Measurements from ENCODE around the gene ROBO1.
A peak's percentile ranks its signal among the peaks of the same experiment; 100 is the strongest.

Gene ROBO1

GRCh38 chr3:78976200-78976599 is 791.6 kb downstream of the ROBO1 start:
- no peak for DNase-seq (ENCODE audit: low read depth)

- DNase-seq (ENCODE audit: low read depth): peak; percentile 58
Measured at GRCh38 chr3:78974181-78974790, 793.5 kb downstream of the ROBO1 start.

- DNase-seq (ENCODE audit: low read depth): no peak
Measured at GRCh38 chr3:78972617-78973301, 795.0 kb downstream of the ROBO1 start.

- DNase-seq (ENCODE audit: low read depth): peak; percentile 28
Measured at GRCh38 chr3:78970656-78971055, 797.1 kb downstream of the ROBO1 start.

- DNase-seq (ENCODE audit: low read depth): peak; percentile 24
Measured at GRCh38 chr3:78969483-78969882, 798.3 kb downstream of the ROBO1 start.

- peak; percentile 28 for DNase-seq (ENCODE audit: low read depth)
Measured at GRCh38 chr3:78967061-78967460, 800.7 kb downstream of the ROBO1 start.

- DNase-seq (ENCODE audit: low read depth): peak; percentile 38
Measured at GRCh38 chr3:78963771-78964170, 804.0 kb downstream of the ROBO1 start.

GRCh38 chr3:78957456-78957855 is 810.3 kb downstream of the ROBO1 start:
- no peak for DNase-seq (ENCODE audit: low read depth)

- DNase-seq (ENCODE audit: low read depth): no peak
Measured at GRCh38 chr3:78951342-78951945, 816.4 kb downstream of the ROBO1 start.

- DNase-seq (ENCODE audit: low read depth): peak; percentile 49
Measured at GRCh38 chr3:78941587-78941986, 826.2 kb downstream of the ROBO1 start.

GRCh38 chr3:78940626-78941025 is 827.2 kb downstream of the ROBO1 start:
- no peak for DNase-seq (ENCODE audit: low read depth)

- no peak for DNase-seq (ENCODE audit: low read depth)
Measured at GRCh38 chr3:78940128-78940527, 827.7 kb downstream of the ROBO1 start.

GRCh38 chr3:78937475-78937874 is 830.3 kb downstream of the ROBO1 start:
- DNase-seq (ENCODE audit: low read depth): no peak

- DNase-seq (ENCODE audit: low read depth): no peak
Measured at GRCh38 chr3:78927759-78928158, 840.0 kb downstream of the ROBO1 start.

- DNase-seq (ENCODE audit: low read depth): peak; percentile 61
Measured at GRCh38 chr3:78926523-78926922, 841.3 kb downstream of the ROBO1 start.

- DNase-seq (ENCODE audit: low read depth): no peak
Measured at GRCh38 chr3:78924711-78925110, 843.1 kb downstream of the ROBO1 start.

- DNase-seq (ENCODE audit: low read depth): peak; percentile 78
Measured at GRCh38 chr3:78919021-78919755, 848.6 kb downstream of the ROBO1 start.

- peak; percentile 12 for DNase-seq (ENCODE audit: low read depth)
Measured at GRCh38 chr3:78918361-78919020, 849.3 kb downstream of the ROBO1 start.

GRCh38 chr3:78917536-78917935 is 850.3 kb downstream of the ROBO1 start:
- no peak for DNase-seq (ENCODE audit: low read depth)

GRCh38 chr3:78913711-78914110 is 854.1 kb downstream of the ROBO1 start:
- DNase-seq (ENCODE audit: low read depth): no peak

GRCh38 chr3:78912687-78913086 is 855.1 kb downstream of the ROBO1 start:
- DNase-seq (ENCODE audit: low read depth): no peak

- DNase-seq (ENCODE audit: low read depth): no peak
Measured at GRCh38 chr3:78912259-78912658, 855.5 kb downstream of the ROBO1 start.

Measured in ELR (cell line).